ENCODE data around the gene WAPL.
"Not testable (repeated sequence)": the region's sequence is repeated elsewhere in the genome, so short reads cannot be mapped to it uniquely, and the experiment has no call there.

Gene WAPL

GRCh38 chr10:86535132-86535882 lies 13.7 kb upstream of the WAPL start:
- Mint-ChIP-seq H3K4me1 (ENCODE audit: low read depth) (peaks cover 30% of the 10 kb centered on the region), H3K4me3 (peak overlapping the region; percentile 66), H3K9me3 (no peaks in the 10 kb centered on the region), H3K27me3 (no peaks in the 10 kb centered on the region), H3K27ac (peak overlapping the region; percentile 61), H3K36me3 (ENCODE audit: low read depth) (peaks cover 4% of the 10 kb centered on the region)

GRCh38 chr10:86533328-86533727 lies 11.7 kb upstream of the WAPL start:
- no peaks in the 10 kb centered on the region for H3K9me3 Mint-ChIP-seq
- H3K27ac Mint-ChIP-seq = no peak overlapping the region
- no peak overlapping the region for H3K4me3 Mint-ChIP-seq
- H3K27me3 Mint-ChIP-seq = no peaks in the 10 kb centered on the region
- peaks cover 13% of the 10 kb centered on the region for H3K4me1 Mint-ChIP-seq (ENCODE audit: low read depth)
- H3K36me3 Mint-ChIP-seq (ENCODE audit: low read depth) = no peaks in the 10 kb centered on the region

GRCh38 chr10:86528736-86529135 lies 7.1 kb upstream of the WAPL start:
- H3K36me3 Mint-ChIP-seq (ENCODE audit: low read depth); H3K9me3 Mint-ChIP-seq; H3K27me3 Mint-ChIP-seq; H3K4me3 Mint-ChIP-seq; H3K27ac Mint-ChIP-seq: not testable (repeated sequence)
- peaks cover 15% of the 10 kb centered on the region for H3K4me1 Mint-ChIP-seq (ENCODE audit: low read depth)

GRCh38 chr10:86526606-86527005 lies 5.0 kb upstream of the WAPL start:
- Mint-ChIP-seq H3K9me3 (no peaks in the 10 kb centered on the region), H3K4me3 (no peak overlapping the region), H3K27ac (no peak overlapping the region), H3K4me1 (ENCODE audit: low read depth) (peaks cover 31% of the 10 kb centered on the region), H3K36me3 (ENCODE audit: low read depth) (peaks cover 4% of the 10 kb centered on the region), H3K27me3 (no peaks in the 10 kb centered on the region)

- not testable (repeated sequence) for H3K36me3 Mint-ChIP-seq (ENCODE audit: low read depth)
Measured at GRCh38 chr10:86525713-86526112, 4.1 kb upstream of the WAPL start.

GRCh38 chr10:86524225-86524962 lies 2.8 kb upstream of the WAPL start:
- Mint-ChIP-seq H3K9me3 (no peaks in the 10 kb centered on the region), H3K27ac (no peak overlapping the region), H3K36me3 (ENCODE audit: low read depth) (peaks cover 8% of the 10 kb centered on the region), H3K27me3 (no peaks in the 10 kb centered on the region), H3K4me1 (ENCODE audit: low read depth) (peaks cover 44% of the 10 kb centered on the region), H3K4me3 (no peak overlapping the region)

More at GRCh38 chr10:86525713-86526112, 4.1 kb upstream of the WAPL start:
- peaks cover 33% of the 10 kb centered on the region for H3K4me1 Mint-ChIP-seq (ENCODE audit: low read depth)
- H3K27me3 Mint-ChIP-seq, H3K27ac Mint-ChIP-seq, H3K9me3 Mint-ChIP-seq, H3K4me3 Mint-ChIP-seq: not testable (repeated sequence)

GRCh38 chr10:86523348-86523747 lies 1.8 kb upstream of the WAPL start:
- Mint-ChIP-seq H3K4me1 (ENCODE audit: low read depth) (peaks cover 52% of the 10 kb centered on the region), H3K27ac (peak overlapping the region; percentile 31), H3K9me3 (no peaks in the 10 kb centered on the region), H3K36me3 (ENCODE audit: low read depth) (peaks cover 15% of the 10 kb centered on the region), H3K4me3 (peak overlapping the region; percentile 98), H3K27me3 (no peaks in the 10 kb centered on the region)

- Mint-ChIP-seq H3K4me3 (peak overlapping the region; percentile 98), H3K36me3 (ENCODE audit: low read depth) (peaks cover 23% of the 10 kb centered on the region), H3K9me3 (no peaks in the 10 kb centered on the region), H3K27me3 (no peaks in the 10 kb centered on the region), H3K27ac (peak overlapping the region; percentile 94), H3K4me1 (ENCODE audit: low read depth) (peaks cover 60% of the 10 kb centered on the region)
Measured at GRCh38 chr10:86522510-86522855, 891 bp upstream of the WAPL start.

- H3K4me1 Mint-ChIP-seq (ENCODE audit: low read depth) = peaks cover 75% of the 10 kb centered on the region
- H3K36me3 Mint-ChIP-seq (ENCODE audit: low read depth) = peaks cover 37% of the 10 kb centered on the region
- peak overlapping the region; percentile 99 for H3K4me3 Mint-ChIP-seq
- H3K27me3 Mint-ChIP-seq = no peaks in the 10 kb centered on the region
- peak overlapping the region; percentile 89 for H3K27ac Mint-ChIP-seq
- no peaks in the 10 kb centered on the region for H3K9me3 Mint-ChIP-seq
Measured at GRCh38 chr10:86520871-86521677, 518 bp downstream of the WAPL start.

GRCh38 chr10:86518781-86519180 lies 2.8 kb downstream of the WAPL start:
- H3K4me3 Mint-ChIP-seq = peak overlapping the region; percentile 54
- H3K4me1 Mint-ChIP-seq (ENCODE audit: low read depth) = peaks cover 80% of the 10 kb centered on the region
- no peaks in the 10 kb centered on the region for H3K9me3 Mint-ChIP-seq
- no peak overlapping the region for H3K27ac Mint-ChIP-seq
- peaks cover 57% of the 10 kb centered on the region for H3K36me3 Mint-ChIP-seq (ENCODE audit: low read depth)
- H3K27me3 Mint-ChIP-seq = no peaks in the 10 kb centered on the region

- H3K27me3 Mint-ChIP-seq = no peaks in the 10 kb centered on the region
- no peak overlapping the region for H3K27ac Mint-ChIP-seq
- H3K4me1 Mint-ChIP-seq (ENCODE audit: low read depth) = peaks cover 50% of the 10 kb centered on the region
- H3K36me3 Mint-ChIP-seq (ENCODE audit: low read depth) = peaks cover 55% of the 10 kb centered on the region
- H3K4me3 Mint-ChIP-seq = no peak overlapping the region
- no peaks in the 10 kb centered on the region for H3K9me3 Mint-ChIP-seq
Measured at GRCh38 chr10:86512137-86512536, 9.5 kb downstream of the WAPL start.

GRCh38 chr10:86511027-86511865 lies 10.3 kb downstream of the WAPL start:
- Mint-ChIP-seq H3K27me3 (no peaks in the 10 kb centered on the region), H3K4me1 (ENCODE audit: low read depth) (peaks cover 47% of the 10 kb centered on the region), H3K9me3 (no peaks in the 10 kb centered on the region), H3K4me3 (no peak overlapping the region), H3K36me3 (ENCODE audit: low read depth) (peaks cover 46% of the 10 kb centered on the region), H3K27ac (no peak overlapping the region)

- Mint-ChIP-seq H3K27me3 (no peaks in the 10 kb centered on the region), H3K36me3 (ENCODE audit: low read depth) (peaks cover 32% of the 10 kb centered on the region), H3K4me1 (ENCODE audit: low read depth) (peaks cover 43% of the 10 kb centered on the region), H3K9me3 (no peaks in the 10 kb centered on the region), H3K4me3 (no peak overlapping the region), H3K27ac (no peak overlapping the region)
Measured at GRCh38 chr10:86509145-86509544, 12.4 kb downstream of the WAPL start.

GRCh38 chr10:86508217-86508616 lies 13.4 kb downstream of the WAPL start:
- Mint-ChIP-seq H3K4me3 (no peak overlapping the region), H3K9me3 (no peaks in the 10 kb centered on the region), H3K27me3 (no peaks in the 10 kb centered on the region), H3K4me1 (ENCODE audit: low read depth) (peaks cover 37% of the 10 kb centered on the region), H3K36me3 (ENCODE audit: low read depth) (peaks cover 26% of the 10 kb centered on the region), H3K27ac (no peak overlapping the region)
